ENCODE data around the gene UBTD1.
"Not testable (repeated sequence)": the region's sequence is repeated elsewhere in the genome, so short reads cannot be mapped to it uniquely, and the experiment has no call there.

Gene UBTD1

GRCh38 chr10:97551271-97551670 is 52.5 kb downstream of the UBTD1 start:
- TF ChIP-seq MAX (IDR thresholded peaks at IDR 0.05; ENCODE audit: low read depth, low read length): no peak
- TF ChIP-seq CTCF (IDR thresholded peaks at IDR 0.05; ENCODE audit: low read depth, low read length): no peak
- no peak for TF ChIP-seq MYC (IDR thresholded peaks at IDR 0.05; ENCODE audit: low read depth, low read length)
- TF ChIP-seq POLR2A (IDR thresholded peaks at IDR 0.05; ENCODE audit: extremely low read depth, insufficient read length): no peak
- no peak for DNase-seq (ENCODE audit: low read depth)
- no peak overlapping the region for H3K4me3 ChIP-seq (ENCODE audit: low read depth, low read length)

GRCh38 chr10:97553575-97554031 is 54.9 kb downstream of the UBTD1 start:
- TF ChIP-seq CTCF (IDR thresholded peaks at IDR 0.05; ENCODE audit: low read depth, low read length): peak; percentile 93
- no peak for TF ChIP-seq MAX (IDR thresholded peaks at IDR 0.05; ENCODE audit: low read depth, low read length)
- no peak overlapping the region for H3K4me3 ChIP-seq (ENCODE audit: low read depth, low read length)
- peak; percentile 71 for DNase-seq (ENCODE audit: low read depth)

- not testable (repeated sequence) for H3K4me3 ChIP-seq (ENCODE audit: low read depth, low read length)
Measured at GRCh38 chr10:97554336-97554735, 55.6 kb downstream of the UBTD1 start.

GRCh38 chr10:97555541-97555940 is 56.8 kb downstream of the UBTD1 start:
- not testable (repeated sequence) for DNase-seq (ENCODE audit: low read depth); H3K4me3 ChIP-seq (ENCODE audit: low read depth, low read length)

More at GRCh38 chr10:97554336-97554735, 55.6 kb downstream of the UBTD1 start:
- DNase-seq (ENCODE audit: low read depth): not testable (repeated sequence)

- H3K4me3 ChIP-seq (ENCODE audit: low read depth, low read length); DNase-seq (ENCODE audit: low read depth): not testable (repeated sequence)
Measured at GRCh38 chr10:97560731-97561381, 62.1 kb downstream of the UBTD1 start.

GRCh38 chr10:97561386-97562077 is 62.8 kb downstream of the UBTD1 start:
- not testable (repeated sequence) for H3K4me3 ChIP-seq (ENCODE audit: low read depth, low read length); DNase-seq (ENCODE audit: low read depth)

GRCh38 chr10:97562329-97562728 is 63.6 kb downstream of the UBTD1 start:
- H3K4me3 ChIP-seq (ENCODE audit: low read depth, low read length); DNase-seq (ENCODE audit: low read depth): not testable (repeated sequence)

- H3K4me3 ChIP-seq (ENCODE audit: low read depth, low read length): no peak overlapping the region
- no peak for TF ChIP-seq MAX (IDR thresholded peaks at IDR 0.05; ENCODE audit: low read depth, low read length)
- no peak for TF ChIP-seq MYC (IDR thresholded peaks at IDR 0.05; ENCODE audit: low read depth, low read length)
- no peak for TF ChIP-seq CTCF (IDR thresholded peaks at IDR 0.05; ENCODE audit: low read depth, low read length)
- no peak for TF ChIP-seq POLR2A (IDR thresholded peaks at IDR 0.05; ENCODE audit: extremely low read depth, insufficient read length)
- DNase-seq (ENCODE audit: low read depth): no peak
Measured at GRCh38 chr10:97563337-97563736, 64.6 kb downstream of the UBTD1 start.

GRCh38 chr10:97564776-97565175 is 66.1 kb downstream of the UBTD1 start:
- no peak overlapping the region for H3K4me3 ChIP-seq (ENCODE audit: low read depth, low read length)
- TF ChIP-seq MYC (IDR thresholded peaks at IDR 0.05; ENCODE audit: low read depth, low read length): no peak
- TF ChIP-seq CTCF (IDR thresholded peaks at IDR 0.05; ENCODE audit: low read depth, low read length): no peak
- no peak for TF ChIP-seq POLR2A (IDR thresholded peaks at IDR 0.05; ENCODE audit: extremely low read depth, insufficient read length)
- TF ChIP-seq MAX (IDR thresholded peaks at IDR 0.05; ENCODE audit: low read depth, low read length): no peak
- DNase-seq (ENCODE audit: low read depth): no peak
